Naive B cell (primary cell): ENCODE data around the gene FTH1. TPM values are rescaled to one million over a fixed set of nuclear protein-coding genes. Genes with fewer than 3 reads are reported as not detected.
A peak's percentile ranks its signal among the peaks of the same experiment; 100 is the strongest.
"Not testable (repeated sequence)": the region's sequence is repeated elsewhere in the genome, so short reads cannot be mapped to it uniquely, and the experiment has no call there.

ENCODE experiments used
- ATAC-seq, 2 donors: fragments of 150-1000 bp; cut with Tn5 transposase; 2 replicates each; pipeline ENCODE4 v1.10.0; 2021; ENCODE audit warnings: low read depth in 2 of 2, mild to moderate bottlenecking in 2 of 2, moderate library complexity in 2 of 2
- DNase-seq: peaks from one replicate; pipeline ENCODE4 v3.0.0; 2022
- H3K27ac Mint-ChIP-seq, 6 donors: one replicate each; pipeline ENCODE4 v1.8.0; 2020 to 2022; ENCODE audit warnings: mild to moderate bottlenecking in 6 of 6, mixed read lengths in 6 of 6, moderate library complexity in 5 of 6, inconsistent platforms in 2 of 6
- H3K27me3 Mint-ChIP-seq, 3 donors: one replicate each; pipeline ENCODE4 v1.8.0; 2021 to 2022; ENCODE audit warnings: mixed read lengths in 3 of 3, mild to moderate bottlenecking in 1 of 3
- H3K36me3 Mint-ChIP-seq, 2 donors: one replicate each; pipeline ENCODE4 v1.8.0; 2020 to 2022; ENCODE audit warnings: mixed read lengths in 2 of 2, inconsistent platforms in 1 of 2, mild to moderate bottlenecking in 1 of 2
- H3K4me1 Mint-ChIP-seq, 3 donors: one replicate each; pipeline ENCODE4 v1.8.0; 2020 to 2022; ENCODE audit warnings: mixed read lengths in 3 of 3, inconsistent platforms in 1 of 3, mild to moderate bottlenecking in 1 of 3, moderate library complexity in 1 of 3
- H3K4me3 Mint-ChIP-seq, 8 donors: one replicate each; pipeline ENCODE4 v1.8.0; 2020 to 2022; ENCODE audit warnings: mild to moderate bottlenecking in 8 of 8, mixed read lengths in 8 of 8, moderate library complexity in 8 of 8, inconsistent platforms in 2 of 8
- H3K9me3 Mint-ChIP-seq, 7 donors: one replicate each; pipeline ENCODE4 v1.8.0; 2020 to 2022; ENCODE audit warnings: mixed read lengths in 7 of 7, mild to moderate bottlenecking in 5 of 7, inconsistent platforms in 2 of 7, moderate library complexity in 1 of 7
- polyA plus RNA-seq, 6 donors: library from polyadenylated mRNA; unstranded; fragments of 300-500 nt; fragmentation: Illumina TruSeq; gene quantifications; one replicate each; pipeline ENCODE4 v1.2.3, GENCODE V29; 2021; ENCODE audit warnings: low read depth in 6 of 6

The FTH1 gene
- polyA plus RNA-seq, 6 donors from 2014 or later: 4,039 to 5,068 (median 4,261) TPM

- peaks cover 46 to 79% (median 69%) of the 10 kb centered on the region in 3 donors for H3K4me1 Mint-ChIP-seq
- not testable (repeated sequence) for ATAC-seq, H3K9me3 Mint-ChIP-seq, H3K27me3 Mint-ChIP-seq, DNase-seq
- peaks cover 9 to 18% of the 10 kb centered on the region in 2 donors for H3K36me3 Mint-ChIP-seq
- peak overlapping the region; percentile 94 to 99 (median 98) for H3K27ac Mint-ChIP-seq
- peak overlapping the region; percentile 80 to 98 (median 92) for H3K4me3 Mint-ChIP-seq
Measured at GRCh38 chr11:61964666-61965271, 2.7 kb downstream of the FTH1 start.

- ATAC-seq (no peak), DNase-seq (no peak)
- Mint-ChIP-seq H3K27ac (peak overlapping the region; percentile 95 to 99 (median 98)), H3K36me3 (peaks cover 9 to 18% of the 10 kb centered on the region in 2 donors), H3K9me3 (peaks cover 0 to 1% (median 0%) of the 10 kb centered on the region in 7 donors), H3K27me3 (no peaks in the 10 kb centered on the region), H3K4me3 (peak overlapping the region; percentile 53 to 98 (median 86)), H3K4me1 (peaks cover 48 to 76% (median 69%) of the 10 kb centered on the region in 3 donors)
Measured at GRCh38 chr11:61964058-61964665, 3.3 kb downstream of the FTH1 start.

DNA sequence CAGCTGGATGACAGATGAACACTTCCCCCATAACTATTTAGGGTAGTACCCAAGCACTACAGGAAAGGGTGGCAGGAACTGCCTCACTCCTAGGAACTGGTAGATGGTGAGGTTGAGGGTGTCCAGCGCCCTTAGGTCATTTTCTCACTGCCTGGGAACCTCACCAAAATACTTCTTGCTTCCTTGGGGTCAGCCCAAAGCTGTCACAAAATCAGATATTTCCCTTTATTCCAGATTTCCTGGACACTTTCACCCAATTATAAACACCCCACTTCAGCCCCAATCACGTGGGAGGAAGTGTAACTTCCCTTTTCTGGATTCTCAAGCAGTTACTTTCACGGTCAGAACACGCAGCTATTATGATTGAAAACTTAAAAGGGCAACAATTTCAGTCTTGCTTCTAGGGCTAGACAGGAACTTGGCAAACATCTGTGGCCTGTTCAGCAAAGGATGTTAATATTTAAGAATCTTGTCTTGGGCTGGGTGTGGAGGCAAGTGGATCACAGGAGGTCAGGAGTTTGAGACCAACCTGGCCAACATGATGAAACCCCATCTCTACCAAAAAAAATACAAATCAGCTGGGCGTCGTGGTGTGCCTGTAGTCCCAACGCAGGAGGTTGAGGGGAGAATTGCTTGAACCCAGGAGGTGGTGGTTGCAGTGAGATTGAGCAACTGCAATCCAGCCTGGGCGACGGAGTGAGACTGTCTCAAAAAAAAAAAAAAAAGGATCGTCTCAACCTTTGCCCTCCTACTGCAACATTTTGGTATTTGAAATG, 4.0 kb downstream of the FTH1 start:
- DNase-seq: peak; percentile 85
- peak overlapping the region; percentile 74 to 98 (median 86) for H3K4me3 Mint-ChIP-seq
- peaks cover 9 to 18% of the 10 kb centered on the region in 2 donors for H3K36me3 Mint-ChIP-seq
- H3K9me3 Mint-ChIP-seq: peaks cover 0 to 1% (median 0%) of the 10 kb centered on the region in 7 donors
- peaks cover 46 to 78% (median 64%) of the 10 kb centered on the region in 3 donors for H3K4me1 Mint-ChIP-seq
- peak; percentile 50 to 53 for ATAC-seq
- peak overlapping the region; percentile 95 to 99 (median 98) for H3K27ac Mint-ChIP-seq
- H3K27me3 Mint-ChIP-seq: no peaks in the 10 kb centered on the region

DNA sequence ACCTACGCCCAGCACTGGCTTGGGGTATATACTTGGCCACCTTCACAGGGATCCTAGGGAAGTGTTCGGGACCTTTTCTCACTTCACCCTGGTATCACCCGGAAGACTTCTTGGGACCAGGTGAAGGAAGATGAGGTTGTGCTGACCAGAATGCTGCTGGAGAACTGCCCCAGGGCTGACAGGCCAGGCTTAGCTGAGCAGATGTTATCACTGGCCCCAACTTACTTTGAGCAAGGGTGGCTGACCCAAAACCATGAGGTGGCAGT, 4.5 kb downstream of the FTH1 start:
- peak overlapping the region; percentile 74 to 98 (median 86) for H3K4me3 Mint-ChIP-seq
- DNase-seq: no peak

GRCh38 chr11:61962213-61963015, 5.0 kb downstream of the FTH1 start:
- H3K4me1 Mint-ChIP-seq: peaks cover 39 to 73% (median 55%) of the 10 kb centered on the region in 3 donors
- peak overlapping the region; percentile 74 to 98 (median 86) for H3K4me3 Mint-ChIP-seq
- peak overlapping the region; percentile 95 to 99 (median 98) for H3K27ac Mint-ChIP-seq
- ATAC-seq: no peak
- H3K9me3 Mint-ChIP-seq: peaks cover 0 to 1% (median 0%) of the 10 kb centered on the region in 7 donors
- peak; percentile 11 for DNase-seq
- no peaks in the 10 kb centered on the region for H3K27me3 Mint-ChIP-seq
- H3K36me3 Mint-ChIP-seq: peaks cover 9 to 18% of the 10 kb centered on the region in 2 donors

More for the DNA sequence above, 4.5 kb downstream of the FTH1 start:
- Mint-ChIP-seq H3K27me3 (no peaks in the 10 kb centered on the region), H3K27ac (peak overlapping the region; percentile 95 to 99 (median 98)), H3K9me3 (peaks cover 0 to 1% (median 0%) of the 10 kb centered on the region in 7 donors), H3K36me3 (peaks cover 9 to 18% of the 10 kb centered on the region in 2 donors), H3K4me1 (peaks cover 41 to 73% (median 59%) of the 10 kb centered on the region in 3 donors)
- no peak for ATAC-seq

DNA sequence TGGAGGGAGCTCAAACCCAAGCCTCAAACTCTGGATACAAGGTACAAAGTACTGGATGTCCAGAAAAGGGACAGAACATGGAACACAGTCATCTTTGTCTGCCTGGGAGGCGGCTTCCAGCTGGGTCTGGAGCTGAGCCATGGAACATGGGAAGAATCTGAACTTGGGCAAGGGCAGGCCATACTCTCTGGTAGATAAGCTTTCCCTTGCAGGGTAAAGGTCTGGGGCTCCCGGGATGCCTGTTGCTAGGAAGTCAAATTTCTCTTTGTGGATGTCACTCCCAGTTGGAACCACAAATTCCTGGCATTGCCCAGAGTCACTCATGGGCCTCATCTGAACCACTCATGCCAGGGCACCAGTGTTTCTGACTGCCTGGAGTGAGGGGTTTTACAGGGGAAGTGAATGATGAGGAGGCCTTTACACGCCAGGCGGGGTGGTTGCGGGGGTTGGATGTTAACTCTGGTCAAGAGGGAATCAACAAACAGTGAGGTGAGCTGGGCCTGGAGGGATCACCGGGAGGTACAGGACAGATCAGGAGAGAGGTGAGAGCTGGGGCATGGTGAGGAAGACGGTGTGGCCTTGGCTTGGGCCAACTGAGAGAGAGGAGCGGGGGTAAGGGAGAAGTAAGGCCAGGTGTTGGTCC, 5.7 kb downstream of the FTH1 start:
- no peak for DNase-seq
- peaks cover 39 to 73% (median 55%) of the 10 kb centered on the region in 3 donors for H3K4me1 Mint-ChIP-seq

GRCh38 chr11:61960532-61960931, 6.9 kb downstream of the FTH1 start:
- peak overlapping the region in 2 of 6 donors; percentile 38 to 42 for H3K27ac Mint-ChIP-seq

More for the DNA sequence above, 5.7 kb downstream of the FTH1 start:
- Mint-ChIP-seq H3K27ac (peak overlapping the region in 5 of 6 donors; percentile 95 to 99 (median 98)), H3K27me3 (no peaks in the 10 kb centered on the region), H3K9me3 (no peaks in the 10 kb centered on the region), H3K36me3 (peaks cover 9 to 18% of the 10 kb centered on the region in 2 donors), H3K4me3 (peak overlapping the region in 3 of 8 donors; percentile 39 to 50 (median 42))
- no peak for ATAC-seq

DNA sequence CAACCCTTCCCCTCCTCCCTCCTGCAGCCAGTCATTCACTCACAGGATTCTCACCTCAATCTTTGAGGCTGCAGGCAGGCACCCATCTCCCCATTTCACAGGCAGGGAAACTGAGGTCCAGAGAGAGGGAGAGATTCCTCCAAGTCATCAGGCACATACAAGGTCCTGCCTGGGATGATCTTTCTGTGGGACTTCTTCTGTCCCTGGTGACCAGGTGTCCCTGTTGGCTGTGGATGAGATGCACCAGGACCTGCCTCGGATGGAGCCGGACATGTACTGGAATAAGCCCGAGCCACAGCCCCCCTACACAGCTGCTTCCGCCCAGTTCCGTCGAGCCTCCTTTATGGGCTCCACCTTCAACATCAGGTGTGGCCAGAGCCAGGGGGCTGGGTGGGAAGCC, 7.8 kb downstream of the FTH1 start:
- ATAC-seq (no peak), DNase-seq (no peak)
- peak overlapping the region in 2 of 6 donors; percentile 30 to 66 for H3K27ac Mint-ChIP-seq
- H3K27me3 Mint-ChIP-seq: peaks cover 0 to 8% (median under 1%) of the 10 kb centered on the region in 3 donors
- no peaks in the 10 kb centered on the region for H3K9me3 Mint-ChIP-seq
- H3K36me3 Mint-ChIP-seq: peaks cover 1 to 7% of the 10 kb centered on the region in 2 donors
- H3K4me1 Mint-ChIP-seq: peaks cover 42 to 65% (median 62%) of the 10 kb centered on the region in 3 donors
- no peak overlapping the region for H3K4me3 Mint-ChIP-seq

More at GRCh38 chr11:61960532-61960931, 6.9 kb downstream of the FTH1 start:
- no peak for DNase-seq
- H3K27me3 Mint-ChIP-seq: no peaks in the 10 kb centered on the region
- peak overlapping the region in 1 of 8 donors; percentile 50 for H3K4me3 Mint-ChIP-seq
- ATAC-seq: no peak
- H3K4me1 Mint-ChIP-seq: peaks cover 45 to 69% (median 63%) of the 10 kb centered on the region in 3 donors
- no peaks in the 10 kb centered on the region for H3K9me3 Mint-ChIP-seq
- H3K36me3 Mint-ChIP-seq: peaks cover 9 to 14% of the 10 kb centered on the region in 2 donors

GRCh38 chr11:61959114-61959513, 8.3 kb downstream of the FTH1 start:
- peak overlapping the region in 4 of 6 donors; percentile 2 to 70 (median 35) for H3K27ac Mint-ChIP-seq
- ATAC-seq: no peak
- H3K4me3 Mint-ChIP-seq: peak overlapping the region in 2 of 8 donors; percentile 13 to 69
- H3K9me3 Mint-ChIP-seq: no peaks in the 10 kb centered on the region
- H3K27me3 Mint-ChIP-seq: peaks cover 0 to 12% (median 6%) of the 10 kb centered on the region in 3 donors
- peaks cover 40 to 65% (median 59%) of the 10 kb centered on the region in 3 donors for H3K4me1 Mint-ChIP-seq
- peaks cover 0 to under 1% of the 10 kb centered on the region in 2 donors for H3K36me3 Mint-ChIP-seq
- DNase-seq: no peak

DNA sequence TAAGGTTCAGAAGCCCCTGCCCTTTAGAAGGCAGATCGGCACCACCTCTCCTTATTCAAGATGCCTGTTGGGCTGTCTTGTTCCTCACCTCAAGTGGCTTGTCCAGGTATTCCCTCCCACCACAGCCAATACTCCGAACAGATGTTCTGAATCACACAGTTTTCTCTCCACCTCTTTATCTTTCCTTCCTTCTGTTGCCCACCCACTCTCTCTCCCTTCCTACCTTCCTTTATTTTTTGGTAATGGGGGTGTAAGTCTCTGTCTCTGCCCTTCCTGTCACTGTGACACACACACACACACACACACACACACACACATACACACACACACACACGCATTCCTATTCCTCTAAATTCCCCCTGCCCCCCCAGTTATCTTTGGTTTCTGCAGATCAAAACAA, 8.8 kb downstream of the FTH1 start:
- Mint-ChIP-seq H3K27ac (peak overlapping the region in 3 of 6 donors; percentile 20 to 83 (median 66)), H3K36me3 (no peaks in the 10 kb centered on the region), H3K27me3 (peaks cover 0 to 12% (median 9%) of the 10 kb centered on the region in 3 donors), H3K4me3 (no peak overlapping the region), H3K9me3 (no peaks in the 10 kb centered on the region), H3K4me1 (peaks cover 35 to 61% (median 53%) of the 10 kb centered on the region in 3 donors)
- no peak for DNase-seq
- no peak for ATAC-seq

- peaks cover 24 to 47% (median 43%) of the 10 kb centered on the region in 3 donors for H3K4me1 Mint-ChIP-seq
- peak overlapping the region in 1 of 6 donors; percentile 79 for H3K27ac Mint-ChIP-seq
- H3K27me3 Mint-ChIP-seq: peaks cover 0 to 12% (median 9%) of the 10 kb centered on the region in 3 donors
- no peak for DNase-seq
- no peaks in the 10 kb centered on the region for H3K9me3 Mint-ChIP-seq
- ATAC-seq: no peak
- H3K4me3 Mint-ChIP-seq: no peak overlapping the region
- H3K36me3 Mint-ChIP-seq: no peaks in the 10 kb centered on the region
Measured at GRCh38 chr11:61957021-61957770, 10.2 kb downstream of the FTH1 start.
